Muscle of back (tissue), 11 donors: ENCODE measurements around the gene TTC28. TPM values are rescaled to one million over a fixed set of nuclear protein-coding genes. Genes with fewer than 3 reads are reported as not detected.
A peak's percentile ranks its signal among the peaks of the same experiment; 100 is the strongest.
"Not testable (repeated sequence)": the region's sequence is repeated elsewhere in the genome, so short reads cannot be mapped to it uniquely, and the experiment has no call there.

Experiments
- DNase-seq, 3 donors: peaks; one replicate each; pipeline versions ENCODE4 v3.0.0 to v3.0.0-alpha.2; 2013
- polyA plus RNA-seq, 10 donors: library from polyadenylated mRNA; unstranded; fragments of 120-200 nt; gene quantifications; one replicate each; pipeline ENCODE4 v1.2.1, GENCODE V29; 2013; ENCODE audit not compliant: insufficient read length in 10 of 10

TTC28 gene
- polyA plus RNA-seq, 10 donors: 21.0 to 29.9 (median 24.9) TPM

DNA sequence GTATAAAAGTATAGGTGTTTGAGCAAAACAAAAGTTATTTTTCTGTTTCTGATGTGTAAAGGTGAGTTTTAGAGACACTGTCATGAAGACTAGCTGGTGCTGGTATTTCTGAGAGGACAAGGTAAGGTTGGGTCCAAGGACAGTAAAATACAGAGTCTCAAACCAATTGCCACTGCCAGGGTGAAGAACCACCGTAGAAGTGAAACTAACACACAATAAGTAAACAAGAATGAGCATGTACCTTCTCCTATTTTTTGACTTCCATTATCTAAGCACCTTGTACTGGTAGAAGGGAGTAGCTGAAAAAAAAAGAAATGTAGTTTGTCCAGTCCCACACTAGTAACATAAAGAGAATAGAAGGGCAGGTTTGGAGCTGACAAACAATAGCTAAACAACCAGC lies 117.3 kb downstream of the TTC28 start:
- no peak for DNase-seq

DNA sequence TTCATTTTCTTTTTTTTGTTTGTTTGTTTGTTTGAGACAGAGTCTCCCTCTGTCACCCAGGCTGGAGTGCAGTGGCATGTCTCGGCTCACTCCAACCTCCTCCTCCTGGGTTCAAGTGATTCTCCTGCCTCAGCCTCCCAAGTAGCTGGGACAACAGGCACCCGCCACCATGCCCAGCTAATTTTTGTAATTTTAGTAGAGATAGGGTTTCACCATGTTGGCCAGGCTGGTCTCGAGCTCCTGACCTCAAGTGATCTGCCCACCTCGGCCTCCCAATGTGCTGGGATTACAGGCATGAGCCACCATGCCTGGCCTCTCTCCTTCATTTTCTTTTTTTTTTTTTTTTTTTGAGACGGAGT lies 118.9 kb downstream of the TTC28 start:
- DNase-seq: not testable (repeated sequence)

DNA sequence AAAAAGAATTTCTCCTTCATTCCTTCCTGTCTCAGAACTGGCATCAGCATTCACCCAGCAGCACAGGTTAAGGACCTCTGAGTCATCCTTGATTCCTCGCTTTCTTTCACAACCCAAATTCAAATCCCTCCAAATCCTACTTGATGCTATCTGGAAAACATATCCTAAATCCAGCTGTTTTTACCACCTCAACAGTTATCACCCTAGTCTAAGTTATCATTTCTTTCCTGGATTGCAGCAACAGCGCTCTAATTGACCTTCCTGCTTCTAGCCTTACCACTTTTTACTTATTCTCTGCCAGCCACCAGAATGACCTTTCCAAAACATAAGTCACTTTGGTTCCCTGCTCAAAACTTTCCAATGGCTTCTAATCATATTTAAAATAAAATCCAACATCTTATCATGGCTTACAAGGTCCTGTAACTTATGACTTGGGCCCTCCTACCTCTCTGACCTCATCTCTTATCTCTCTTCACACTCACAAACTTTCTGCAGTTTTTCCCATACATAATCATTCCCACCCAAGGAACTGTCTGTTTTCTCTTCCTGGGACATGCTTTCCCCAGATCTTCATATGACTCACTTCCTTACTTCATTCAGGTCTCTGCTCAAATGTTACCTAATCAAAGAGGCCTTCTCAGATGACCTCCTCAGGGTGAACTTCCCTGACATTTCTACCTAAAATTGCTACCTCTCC lies 119.4 kb downstream of the TTC28 start:
- peak in 1 of 3 donors; percentile 26 for DNase-seq

DNA sequence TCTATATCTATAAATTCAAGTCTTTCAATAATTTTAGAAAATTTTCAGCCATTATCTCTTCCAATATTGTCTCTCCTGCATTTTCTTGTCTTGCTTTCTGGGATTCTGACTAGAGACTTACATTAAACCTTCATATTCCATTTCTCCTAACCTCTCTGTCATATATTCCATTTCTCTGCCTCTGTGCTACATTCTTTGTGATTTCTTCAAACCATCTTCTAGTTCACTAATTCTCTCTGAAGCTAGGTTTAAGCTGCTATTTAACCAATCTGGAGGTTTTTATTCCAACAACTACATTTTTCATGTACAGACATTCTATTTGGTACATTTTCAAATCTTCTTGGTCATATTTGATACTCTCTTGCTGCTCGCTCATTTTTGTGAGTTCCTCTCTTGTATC lies 122.5 kb downstream of the TTC28 start:
- DNase-seq: no peak

DNA sequence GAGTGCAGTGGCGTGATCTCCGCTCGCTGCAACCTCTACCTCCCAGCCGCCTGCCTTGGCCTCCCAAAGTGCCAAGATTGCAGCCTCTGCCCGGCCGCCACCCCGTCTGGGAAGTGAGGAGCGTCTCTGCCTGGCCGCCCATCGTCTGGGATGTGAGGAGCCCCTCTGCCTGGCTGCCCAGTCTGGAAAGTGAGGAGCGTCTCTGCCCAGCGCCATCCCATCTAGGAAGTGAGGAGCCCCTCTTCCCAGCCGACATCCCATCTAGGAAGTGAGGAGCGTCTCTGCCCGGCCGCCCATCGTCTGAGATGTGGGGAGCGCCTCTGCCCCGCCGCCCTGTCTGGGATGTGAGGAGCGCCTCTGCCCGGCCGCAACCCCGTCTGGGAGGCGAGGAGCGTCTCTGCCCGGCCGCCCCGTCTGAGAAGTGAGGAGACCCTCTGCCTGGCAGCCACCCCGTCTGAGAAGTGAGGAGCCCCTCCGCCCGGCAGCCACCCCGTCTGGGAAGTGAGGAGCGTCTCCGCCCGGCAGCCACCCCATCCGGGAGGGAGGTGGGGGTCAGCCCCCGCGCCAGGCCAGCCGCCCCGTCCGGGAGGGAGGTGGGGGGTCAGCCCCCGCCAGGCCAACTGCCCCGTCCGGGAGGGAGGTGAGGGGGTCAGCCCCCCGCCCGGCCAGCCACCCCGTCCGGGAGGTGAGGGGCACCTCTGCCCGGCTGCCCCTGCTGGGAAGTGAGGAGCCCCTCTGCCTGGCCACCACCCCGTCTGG lies 126.4 kb downstream of the TTC28 start:
- not testable (repeated sequence) for DNase-seq

DNA sequence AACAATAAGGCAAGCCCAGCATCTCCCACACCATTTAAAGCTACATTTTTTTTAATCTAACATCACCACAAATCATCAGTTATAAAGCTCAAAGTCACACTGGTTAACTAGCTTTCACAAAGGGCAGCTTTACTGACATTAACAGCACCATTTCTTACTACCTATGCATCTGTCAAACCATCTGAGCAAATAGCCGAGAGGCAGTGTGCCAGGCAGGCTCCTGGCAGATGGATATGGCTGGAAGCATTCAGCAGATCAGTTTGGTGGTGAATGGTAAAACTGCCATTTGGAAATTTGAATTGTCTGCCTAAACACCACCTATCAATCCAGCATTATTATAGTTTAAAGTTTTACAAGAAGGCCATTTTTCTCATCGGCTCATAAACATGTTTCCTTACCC lies 131.2 kb downstream of the TTC28 start:
- DNase-seq: no peak

DNA sequence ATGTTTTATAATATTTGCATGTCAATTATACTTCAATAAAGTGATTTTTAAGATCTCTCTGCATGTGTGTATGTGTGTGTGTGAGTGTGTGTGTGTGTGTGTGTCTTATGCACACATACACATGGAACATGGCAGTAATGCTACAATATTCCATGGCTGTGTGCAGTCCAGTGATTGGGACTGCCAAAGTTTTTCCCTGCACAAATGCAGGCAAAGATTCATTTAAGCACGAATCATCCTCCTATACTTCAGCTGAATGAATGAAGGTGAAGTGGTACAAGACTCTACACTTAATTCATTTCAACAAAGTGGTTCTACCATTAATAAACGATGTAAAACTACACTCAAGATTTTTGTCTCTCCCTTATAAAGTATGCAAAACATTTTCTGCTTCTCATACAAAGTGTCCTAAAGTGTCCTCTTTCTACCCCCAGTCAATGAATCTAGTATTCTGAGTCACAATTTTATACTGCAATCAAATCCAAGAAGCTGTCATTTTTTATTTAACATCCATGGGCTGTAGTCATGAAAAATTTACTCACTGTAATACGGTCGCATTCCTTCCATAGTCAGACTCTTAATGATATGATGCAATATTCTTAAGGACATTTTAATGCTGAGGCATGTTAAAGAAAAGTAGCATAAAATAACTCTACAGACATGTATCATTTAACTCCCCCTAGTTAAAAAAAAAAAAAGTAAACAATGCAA lies 132.4 kb downstream of the TTC28 start:
- peak in 2 of 3 donors; percentile 30 to 85 for DNase-seq

DNA sequence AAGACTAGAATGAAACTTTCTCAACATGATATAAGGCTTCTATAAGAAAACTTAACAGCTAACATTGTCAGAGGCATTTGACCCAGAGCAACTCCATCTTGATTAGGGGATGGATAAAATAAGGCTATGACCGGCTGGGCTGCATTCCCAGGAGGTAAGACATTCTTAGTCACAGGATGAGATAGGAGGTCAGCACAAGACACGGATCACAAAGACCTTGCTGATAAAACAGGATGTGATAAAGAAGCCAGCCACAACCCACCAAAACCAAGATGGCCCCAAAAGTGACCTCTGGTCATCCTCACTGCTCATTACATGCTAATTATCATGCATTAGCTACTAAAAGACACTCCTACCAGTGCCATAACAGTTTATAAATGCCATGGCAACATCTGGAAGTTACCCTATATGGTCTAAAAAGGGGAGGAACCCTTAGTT lies 135.2 kb downstream of the TTC28 start:
- DNase-seq: no peak

DNA sequence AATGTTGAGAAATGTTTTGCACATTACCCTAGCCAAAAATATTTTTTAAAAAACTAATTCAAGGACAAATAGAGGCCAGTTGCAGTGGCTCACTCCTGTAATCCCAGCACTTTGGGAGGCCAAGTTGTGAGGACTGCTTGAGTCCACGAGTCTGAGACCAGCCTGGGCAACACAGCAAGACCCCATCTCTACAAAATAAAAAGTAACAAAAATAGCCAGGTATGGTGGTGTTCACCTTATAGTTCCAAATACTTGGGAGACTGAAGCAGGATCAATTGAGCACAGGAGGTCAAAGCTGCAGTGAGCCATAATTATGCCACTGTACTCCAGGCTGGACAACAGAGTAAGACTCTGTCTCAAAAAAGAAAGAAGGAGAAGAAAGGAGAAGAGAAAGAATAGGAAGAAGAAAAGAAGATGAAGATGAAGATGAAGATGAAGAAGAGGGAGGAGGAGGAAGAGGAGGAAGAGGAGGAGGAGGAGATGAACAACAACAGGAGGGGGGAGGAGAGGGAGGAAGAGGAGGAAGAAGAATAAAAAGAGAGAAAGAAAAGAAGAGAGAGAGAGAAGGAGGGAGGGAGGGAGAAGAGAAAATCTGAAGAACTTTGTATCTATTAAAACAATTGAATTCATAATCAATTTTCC lies 136.5 kb downstream of the TTC28 start:
- DNase-seq: no peak

DNA sequence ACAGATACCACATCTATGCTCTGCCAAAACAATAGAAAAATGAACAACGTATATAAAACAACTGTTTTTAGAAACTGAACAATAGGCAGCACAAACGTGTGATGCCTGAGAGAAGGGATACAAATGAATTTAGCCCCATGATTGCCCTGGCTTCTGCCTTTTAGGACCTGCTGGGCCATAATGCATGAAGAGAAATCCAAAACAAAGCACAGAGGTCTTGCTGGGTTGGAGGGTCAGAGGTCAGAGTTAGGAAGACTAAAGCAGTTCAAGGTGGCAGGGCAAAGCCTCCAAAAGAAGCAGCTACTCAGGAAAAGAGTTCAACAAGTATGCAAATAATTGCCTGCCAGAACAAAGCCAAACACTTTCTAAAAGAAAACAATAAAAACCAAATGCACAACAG lies 138.5 kb downstream of the TTC28 start:
- DNase-seq: no peak

DNA sequence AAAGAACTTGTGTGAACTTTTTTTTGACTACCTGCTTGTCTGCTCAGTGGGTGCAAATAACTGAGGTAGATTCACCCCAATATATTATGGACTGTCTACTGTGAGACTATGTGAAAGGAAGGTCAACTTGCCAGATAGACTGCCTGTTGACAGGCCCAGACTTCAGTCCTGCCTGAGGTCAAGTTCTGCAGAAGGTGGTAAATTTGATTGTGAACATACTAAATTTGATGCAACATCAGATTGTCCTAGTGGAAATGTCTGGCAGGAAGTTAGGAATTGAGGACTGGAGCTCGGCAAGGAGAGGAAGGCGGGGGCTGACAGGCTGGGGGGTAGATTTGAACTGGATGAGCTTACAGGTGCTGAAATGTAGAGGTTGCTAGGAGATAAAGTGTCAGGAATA lies 140.7 kb downstream of the TTC28 start:
- DNase-seq: no peak

DNA sequence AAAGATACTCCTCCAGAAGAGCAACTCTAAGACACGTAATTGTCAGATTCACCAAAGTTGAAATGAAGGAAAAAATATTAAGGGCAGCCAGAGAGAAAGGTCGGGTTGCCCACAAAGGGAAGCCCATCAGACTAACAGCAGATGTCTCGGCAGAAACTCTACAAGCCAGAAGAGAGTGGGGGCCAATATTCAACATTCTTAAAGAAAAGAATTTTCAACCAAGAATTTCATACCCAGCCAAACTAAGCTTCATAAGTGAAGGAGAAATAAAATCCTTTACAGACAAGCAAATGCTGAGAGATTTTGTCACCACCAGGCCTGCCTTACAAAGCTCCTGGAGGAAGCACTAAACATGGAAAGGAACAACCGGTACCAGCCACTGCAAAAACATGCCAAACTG lies 149.1 kb downstream of the TTC28 start:
- not testable (repeated sequence) for DNase-seq

DNA sequence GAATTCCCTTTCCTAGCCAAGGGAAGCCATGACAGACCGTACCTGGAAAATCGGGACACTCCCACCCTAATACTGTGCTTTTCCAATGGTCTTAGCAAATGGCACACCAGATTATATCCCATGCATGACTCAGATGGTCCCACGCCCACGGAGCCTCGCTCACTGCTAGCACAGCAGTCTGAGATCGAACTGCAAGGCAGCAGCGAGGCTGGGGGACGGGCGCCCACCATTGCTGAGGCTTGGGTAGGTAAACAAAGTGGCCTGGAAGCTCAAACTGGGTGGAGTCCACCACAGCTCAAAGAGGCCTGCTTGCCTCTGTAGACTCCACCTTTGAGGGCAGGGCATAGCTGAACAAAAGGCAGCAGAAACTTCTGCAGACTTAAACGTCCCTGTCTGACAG lies 150.5 kb downstream of the TTC28 start:
- DNase-seq: not testable (repeated sequence)

DNA sequence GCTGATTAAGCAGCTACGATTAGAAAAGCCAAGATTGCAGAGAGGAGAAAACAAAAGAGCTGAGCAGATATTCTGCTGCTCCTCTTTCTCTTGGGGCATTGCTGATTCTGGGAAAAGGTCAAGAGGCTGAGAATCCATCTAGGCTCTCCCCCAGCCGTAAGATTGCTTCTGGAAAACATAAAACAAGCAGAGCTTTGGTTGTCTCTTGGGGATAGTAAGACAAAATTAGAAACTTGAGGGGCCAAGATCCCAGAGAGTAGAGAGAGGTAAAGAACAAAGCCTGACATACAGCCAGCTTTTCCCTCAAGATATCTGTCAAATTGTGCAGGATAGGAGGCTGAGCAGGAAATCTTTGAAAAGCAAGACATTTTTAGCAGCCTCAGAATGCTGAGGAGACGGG lies 158.2 kb downstream of the TTC28 start:
- DNase-seq: peak in 1 of 3 donors; percentile 52

DNA sequence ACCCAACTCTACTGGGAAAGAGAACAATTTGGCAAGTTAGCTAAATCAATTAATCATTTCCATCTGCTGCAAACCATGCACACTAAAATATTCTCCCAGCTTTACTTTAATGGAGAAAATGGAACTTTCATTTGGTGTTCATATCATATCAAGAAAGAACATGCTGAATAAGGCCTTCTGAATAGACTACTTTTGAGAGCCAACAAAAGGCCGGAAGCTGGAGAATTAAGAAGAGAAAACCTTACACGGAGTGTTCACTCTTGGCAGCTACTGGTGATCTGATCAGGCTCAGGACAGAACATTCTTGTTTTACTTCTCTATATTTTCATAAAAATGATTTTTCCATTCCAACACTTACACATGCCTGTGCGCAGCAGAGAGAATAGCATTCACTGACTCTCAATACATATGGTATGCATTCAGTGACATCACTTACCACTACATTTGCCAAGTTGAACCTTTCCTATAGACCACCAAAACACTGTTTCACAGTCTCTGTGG lies 165.3 kb downstream of the TTC28 start:
- DNase-seq: peak; percentile 76 to 92 (median 83)

DNA sequence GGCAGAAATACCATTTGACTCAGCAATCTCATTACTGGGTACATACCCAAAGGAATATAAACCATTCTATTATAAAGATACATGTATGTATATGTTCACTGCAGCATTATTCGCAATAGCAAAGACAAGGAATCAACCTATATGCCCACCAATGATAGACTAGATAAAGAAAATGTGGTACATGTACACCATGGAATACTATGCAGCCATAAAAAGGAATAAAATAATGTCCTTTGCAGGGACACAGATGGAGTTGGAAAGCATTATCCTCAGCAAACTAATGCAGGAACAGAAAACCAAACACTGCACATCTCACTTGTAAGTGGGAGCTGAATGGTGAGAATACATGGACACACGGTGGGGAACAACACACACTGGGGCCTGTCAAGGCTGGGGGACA lies 167.3 kb downstream of the TTC28 start:
- not testable (repeated sequence) for DNase-seq

DNA sequence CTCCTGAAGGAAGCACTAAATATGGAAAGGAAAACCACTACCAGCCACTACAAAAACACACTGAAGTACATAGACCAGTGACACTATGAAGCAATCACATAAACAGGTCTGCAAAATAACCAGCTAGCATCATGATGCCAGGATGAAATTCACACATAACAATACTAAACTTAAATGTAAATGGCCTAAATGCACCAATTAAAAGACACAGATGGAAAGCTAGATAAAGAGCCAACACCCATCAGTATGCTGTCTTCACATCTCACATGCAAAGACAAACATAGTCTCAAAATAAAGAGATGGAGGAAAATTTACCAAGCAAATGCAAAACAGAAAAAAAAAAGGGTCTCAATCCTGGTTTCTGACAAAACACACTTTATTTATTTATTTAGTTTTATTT lies 171.7 kb downstream of the TTC28 start:
- DNase-seq: no peak

DNA sequence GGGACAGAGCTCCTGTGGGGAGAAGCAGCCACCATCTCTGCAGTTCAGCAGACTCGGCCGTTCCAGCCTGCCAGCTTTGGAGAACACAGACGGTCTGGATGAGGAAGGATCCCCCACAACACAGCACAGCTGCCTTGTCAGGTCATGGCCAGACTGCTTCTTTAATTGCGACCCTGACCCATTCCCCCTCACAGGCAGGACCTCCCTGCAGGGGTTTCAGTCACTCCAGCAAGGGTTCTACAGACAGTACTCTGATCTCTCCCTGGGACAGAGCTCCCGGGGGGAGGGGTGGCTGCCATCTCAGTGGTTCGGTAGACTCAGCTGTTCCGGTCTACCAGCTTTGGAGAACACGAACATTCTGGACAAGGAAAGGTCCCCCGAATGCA lies 173.5 kb downstream of the TTC28 start:
- peak in 1 of 3 donors; percentile 30 for DNase-seq

DNA sequence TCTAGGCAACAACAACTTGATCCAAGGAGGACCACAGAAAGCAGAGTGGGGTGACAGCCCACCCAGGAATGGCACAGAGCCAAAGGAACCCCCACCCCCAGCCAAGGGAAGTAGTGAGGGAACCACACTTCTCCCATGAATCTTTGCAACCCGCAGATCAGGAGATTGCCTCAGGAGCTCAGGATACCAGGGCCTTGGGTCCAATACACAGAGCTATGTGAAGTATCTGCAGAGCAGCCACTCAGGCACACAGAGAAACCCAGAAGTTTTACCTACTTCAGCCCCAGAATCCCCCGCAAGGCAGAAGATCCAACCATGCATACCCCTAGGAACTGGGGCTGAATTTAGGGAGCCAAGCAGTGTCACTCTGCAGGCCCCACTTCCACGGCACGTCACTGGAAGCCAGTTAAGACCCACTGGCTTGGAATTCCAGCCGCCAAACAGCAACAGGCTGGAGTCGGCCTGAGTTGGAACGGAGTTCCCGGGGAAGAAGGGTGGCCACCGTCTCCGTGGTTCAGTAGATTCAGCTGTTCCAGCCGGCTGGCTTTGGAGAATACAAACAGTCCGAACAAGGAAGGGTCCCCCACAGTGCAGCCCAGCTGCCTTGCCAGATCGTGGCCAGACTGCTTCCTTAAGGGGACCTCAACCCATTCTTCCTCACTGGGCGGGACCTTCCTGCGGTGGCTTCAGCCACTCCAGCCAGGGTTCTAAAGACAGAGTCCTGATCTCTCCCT lies 174.1 kb downstream of the TTC28 start:
- peak in 1 of 3 donors; percentile 30 for DNase-seq

DNA sequence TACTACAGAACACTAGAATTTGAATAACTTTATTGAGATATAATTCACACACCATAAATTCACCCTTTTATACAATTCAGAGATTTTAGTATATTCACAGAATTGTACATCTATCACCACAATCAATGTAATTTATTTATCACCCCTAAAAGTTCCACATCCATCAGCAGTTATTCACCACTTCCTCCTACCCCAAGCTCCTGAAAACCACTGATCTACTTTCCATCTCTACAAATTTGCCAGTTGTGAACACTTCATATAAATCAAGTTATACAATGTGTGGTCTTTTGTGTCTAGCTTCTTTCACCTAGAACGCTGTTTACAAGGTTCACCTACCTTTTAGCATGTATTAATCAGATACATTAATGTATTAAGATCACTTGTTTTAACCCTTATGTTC lies 179.6 kb downstream of the TTC28 start:
- no peak for DNase-seq

DNA sequence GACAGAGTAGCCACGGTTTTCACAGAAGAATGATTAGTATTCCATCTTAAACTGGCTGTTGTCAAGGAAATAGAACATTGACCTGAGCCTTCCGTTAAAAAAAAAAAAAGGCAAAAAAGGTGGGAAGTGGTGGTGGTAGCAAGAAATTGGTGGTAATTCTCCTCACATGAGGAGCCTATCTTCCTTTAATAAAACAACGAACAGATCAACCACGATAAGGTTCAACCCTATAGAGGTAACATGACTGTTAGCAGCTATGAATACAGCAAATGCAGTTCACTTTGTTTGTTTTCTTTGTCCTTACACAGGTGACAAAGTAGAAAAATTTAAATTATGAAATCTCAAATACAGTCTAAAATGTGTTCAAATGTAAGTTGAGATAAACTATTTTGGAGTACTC lies 181.6 kb downstream of the TTC28 start:
- DNase-seq: no peak
